ENCODE results near the gene HPGD. TPM values are rescaled to one million over a fixed set of nuclear protein-coding genes. Genes with fewer than 3 reads are reported as not detected.

HPGD gene
- total RNA-seq, 2 experiments from 2014 or later = 0.76 TPM; not detected in 1

DNA sequence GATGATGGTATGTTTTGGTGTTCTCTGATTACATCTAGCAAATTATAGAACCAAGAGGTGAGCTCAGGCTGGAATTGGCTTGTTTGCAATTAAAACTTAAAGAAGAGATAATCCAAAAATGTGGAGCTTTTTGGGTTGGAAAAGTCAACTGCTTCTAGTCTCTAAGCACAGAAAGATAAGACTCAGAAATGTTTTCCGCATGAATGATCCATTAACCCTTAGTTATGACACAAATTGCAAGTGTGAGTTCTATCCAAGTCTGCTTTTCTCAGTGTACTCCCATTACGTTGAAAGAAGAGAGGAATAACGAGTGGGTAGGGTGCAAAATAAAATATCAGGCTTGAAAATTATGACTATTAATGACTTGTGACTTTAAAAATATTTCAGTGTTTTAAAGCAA lies 38.5 kb downstream of the HPGD start:
- H3K36me3 ChIP-seq (ENCODE audit: insufficient read depth, low read length) = no peaks in the 10 kb centered on the region
- TF ChIP-seq EZH2phosphoT487 (IDR thresholded peaks at IDR 0.05; ENCODE audit: borderline replicate concordance, low read depth, low read length) = no peak
- TF ChIP-seq, protein P1, sequence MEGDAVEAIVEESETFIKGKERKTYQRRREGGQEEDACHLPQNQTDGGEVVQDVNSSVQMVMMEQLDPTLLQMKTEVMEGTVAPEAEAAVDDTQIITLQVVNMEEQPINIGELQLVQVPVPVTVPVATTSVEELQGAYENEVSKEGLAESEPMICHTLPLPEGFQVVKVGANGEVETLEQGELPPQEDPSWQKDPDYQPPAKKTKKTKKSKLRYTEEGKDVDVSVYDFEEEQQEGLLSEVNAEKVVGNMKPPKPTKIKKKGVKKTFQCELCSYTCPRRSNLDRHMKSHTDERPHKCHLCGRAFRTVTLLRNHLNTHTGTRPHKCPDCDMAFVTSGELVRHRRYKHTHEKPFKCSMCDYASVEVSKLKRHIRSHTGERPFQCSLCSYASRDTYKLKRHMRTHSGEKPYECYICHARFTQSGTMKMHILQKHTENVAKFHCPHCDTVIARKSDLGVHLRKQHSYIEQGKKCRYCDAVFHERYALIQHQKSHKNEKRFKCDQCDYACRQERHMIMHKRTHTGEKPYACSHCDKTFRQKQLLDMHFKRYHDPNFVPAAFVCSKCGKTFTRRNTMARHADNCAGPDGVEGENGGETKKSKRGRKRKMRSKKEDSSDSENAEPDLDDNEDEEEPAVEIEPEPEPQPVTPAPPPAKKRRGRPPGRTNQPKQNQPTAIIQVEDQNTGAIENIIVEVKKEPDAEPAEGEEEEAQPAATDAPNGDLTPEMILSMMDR (conservative IDR thresholded peaks at IDR 0.05; ENCODE audit: low read length) = no peak
- no TSS peak for BruUV-seq (replicated peaks)

DNA sequence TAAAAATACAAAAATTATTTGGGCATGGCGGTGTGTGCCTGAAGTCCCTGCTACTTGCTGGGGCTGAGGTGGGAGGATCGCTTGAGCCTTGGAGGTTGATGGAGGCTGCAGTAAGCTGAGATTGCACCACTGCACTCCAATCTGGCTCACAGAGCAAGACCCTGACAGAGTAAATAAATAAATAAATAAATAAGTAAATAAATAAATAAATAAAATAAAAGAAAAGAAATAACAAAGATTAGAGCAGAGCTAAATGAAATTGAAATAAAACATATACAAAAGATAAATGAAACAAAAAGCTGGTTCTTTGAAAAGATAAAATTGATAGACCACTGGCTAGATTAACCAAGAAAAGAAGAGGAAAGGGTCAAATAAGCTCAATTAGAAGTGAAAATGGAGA lies 43.1 kb downstream of the HPGD start:
- H2AFZ ChIP-seq (ENCODE audit: low read length) = no peak overlapping the region
- intact Hi-C loops (cut with micrococcal nuclease; ENCODE audit: unreplicated experiment) = no loop called here
- ChIA-PET CTCF (ENCODE audit: unreplicated experiment) (no interaction called here), POLR2A (no interaction called here)
- TF ChIP-seq, protein P1 (conservative IDR thresholded peaks at IDR 0.05; ENCODE audit: low read length) = no peak
- TF ChIP-seq EZH2phosphoT487 (IDR thresholded peaks at IDR 0.05; ENCODE audit: borderline replicate concordance, low read depth, low read length) = no peak
- no peaks in the 10 kb centered on the region for H4K20me1 ChIP-seq (ENCODE audit: insufficient read depth, low read length)
- no peak overlapping the region for H3K4me3 ChIP-seq (ENCODE audit: low read depth, low read length, poor library complexity, severe bottlenecking)
- no TSS peak for BruUV-seq (replicated peaks)
- no peaks in the 10 kb centered on the region for H3K36me3 ChIP-seq (ENCODE audit: insufficient read depth, low read length)
- H3K79me2 ChIP-seq (ENCODE audit: insufficient read depth, low read depth, low read length) = no peaks in the 10 kb centered on the region
- no peak overlapping the region for H3K27ac ChIP-seq (ENCODE audit: low read depth, low read length, poor library complexity, severe bottlenecking)
- H3K4me1 ChIP-seq (ENCODE audit: insufficient read depth, low read length, poor library complexity, severe bottlenecking) = no peaks in the 10 kb centered on the region
- no peak overlapping the region for H3K4me2 ChIP-seq (ENCODE audit: low read length)
- no peaks in the 10 kb centered on the region for H3K9me3 ChIP-seq (ENCODE audit: low read length)
- no peak for DNase-seq (ENCODE audit: low spot score)
- no peaks in the 10 kb centered on the region for H3K9me2 ChIP-seq (ENCODE audit: insufficient read depth, low read length)

More for the DNA sequence above, 38.5 kb downstream of the HPGD start:
- intact Hi-C loops (cut with micrococcal nuclease; ENCODE audit: unreplicated experiment) = no loop called here
- no peak overlapping the region for H3K27ac ChIP-seq (ENCODE audit: low read depth, low read length, poor library complexity, severe bottlenecking)
- no peak overlapping the region for H2AFZ ChIP-seq (ENCODE audit: low read length)
- H3K9me2 ChIP-seq (ENCODE audit: insufficient read depth, low read length) = no peaks in the 10 kb centered on the region
- ChIA-PET CTCF (ENCODE audit: unreplicated experiment) (no interaction called here), POLR2A (interaction anchor here (0.9 kb wide), 1 partner anchor 9 kb away, joined by 3 read pairs; no protein-coding TSS in a partner anchor)
- H3K9me3 ChIP-seq (ENCODE audit: low read length) = no peaks in the 10 kb centered on the region
- H4K20me1 ChIP-seq (ENCODE audit: insufficient read depth, low read length) = no peaks in the 10 kb centered on the region
- no peak overlapping the region for H3K4me2 ChIP-seq (ENCODE audit: low read length)
- H3K4me3 ChIP-seq (ENCODE audit: low read depth, low read length, poor library complexity, severe bottlenecking) = no peak overlapping the region
- H3K79me2 ChIP-seq (ENCODE audit: insufficient read depth, low read depth, low read length) = no peaks in the 10 kb centered on the region
- H3K4me1 ChIP-seq (ENCODE audit: insufficient read depth, low read length, poor library complexity, severe bottlenecking) = no peaks in the 10 kb centered on the region
- DNase-seq (ENCODE audit: low spot score) = no peak

DNA sequence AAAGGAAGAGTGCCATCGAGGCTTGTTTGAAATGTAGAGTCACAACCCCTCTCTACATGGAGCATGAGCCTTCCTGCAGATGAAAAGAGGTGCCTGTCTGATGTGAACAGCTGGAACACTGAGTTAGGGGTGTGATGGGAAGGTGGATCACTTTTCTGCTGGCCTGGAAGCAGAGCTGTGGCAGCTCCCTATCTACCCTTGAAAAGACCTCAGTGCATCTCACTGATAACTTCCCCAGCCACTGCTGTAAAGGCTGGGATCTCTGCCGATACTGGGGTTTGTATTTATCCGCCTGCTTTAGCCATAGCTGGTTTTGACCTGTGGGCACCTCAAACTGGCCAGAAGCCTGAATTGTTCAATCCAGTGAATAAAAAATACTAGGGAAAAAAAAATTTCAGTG lies 46.8 kb downstream of the HPGD start:
- H3K4me1 ChIP-seq (ENCODE audit: insufficient read depth, low read length, poor library complexity, severe bottlenecking) = no peaks in the 10 kb centered on the region
- intact Hi-C loops (cut with micrococcal nuclease; ENCODE audit: unreplicated experiment) = no loop called here
- no peaks in the 10 kb centered on the region for H3K36me3 ChIP-seq (ENCODE audit: insufficient read depth, low read length)
- H3K27ac ChIP-seq (ENCODE audit: low read depth, low read length, poor library complexity, severe bottlenecking) = no peak overlapping the region
- ChIA-PET CTCF (ENCODE audit: unreplicated experiment) (no interaction called here), POLR2A (no interaction called here)
- no peak overlapping the region for H2AFZ ChIP-seq (ENCODE audit: low read length)
- no TSS peak for BruUV-seq (replicated peaks)
- H3K9me3 ChIP-seq (ENCODE audit: low read length) = no peaks in the 10 kb centered on the region
- no peak overlapping the region for H3K4me3 ChIP-seq (ENCODE audit: low read depth, low read length, poor library complexity, severe bottlenecking)
- no peak for DNase-seq (ENCODE audit: low spot score)
- no peaks in the 10 kb centered on the region for H3K79me2 ChIP-seq (ENCODE audit: insufficient read depth, low read depth, low read length)
- H3K4me2 ChIP-seq (ENCODE audit: low read length) = no peak overlapping the region
- H4K20me1 ChIP-seq (ENCODE audit: insufficient read depth, low read length) = no peaks in the 10 kb centered on the region
- H3K9me2 ChIP-seq (ENCODE audit: insufficient read depth, low read length) = no peaks in the 10 kb centered on the region
- TF ChIP-seq, protein P1 (conservative IDR thresholded peaks at IDR 0.05; ENCODE audit: low read length) = no peak
- no peak for TF ChIP-seq EZH2phosphoT487 (IDR thresholded peaks at IDR 0.05; ENCODE audit: borderline replicate concordance, low read depth, low read length)
